RWPE1 (cell line): ENCODE results near the gene MED13L.
A peak's percentile ranks its signal among the peaks of the same experiment; 100 is the strongest.

Source experiments
- CTCF ChIA-PET: fragments of 350-600 bp; sonication (Branson Sonifier 250); formaldehyde crosslinking; extraction: SDS; loops from one replicate; lab custom pipeline; 2021; lab: Yijun Ruan, JAX
- POLR2A ChIA-PET: fragments of 400-600 bp; formaldehyde crosslinking; extraction: SDS; loops from one replicate; lab custom pipeline; 2020; ENCODE audit warnings: antibody characterized with exemption; ENCODE audit not compliant: low non-redundant PET; lab: Yijun Ruan, JAX
- DNase-seq: peaks from one replicate; pipeline ENCODE4 v3.0.0; 2012; ENCODE audit warnings: low spot score
- H3K27ac ChIP-seq: fragments of 450-650 bp; 2 replicates; pipeline ENCODE4 v1.5.1; 2017
- CTCF ChIP-seq: fragments of 450-650 bp; conservative IDR thresholded peaks from 2 replicates; pipeline ENCODE4 v1.5.1; 2017; ENCODE audit warnings: low read depth, mild to moderate bottlenecking

MED13L gene

GRCh38 chr12:116125084-116125483, 152.4 kb downstream of the MED13L start:
- POLR2A ChIA-PET: no interaction called here
- no peak overlapping the region for H3K27ac ChIP-seq
- no peak for DNase-seq
- CTCF ChIA-PET: interaction anchor here (1.9 kb wide), 1 partner anchor 16 kb away, joined by 7 read pairs; no protein-coding TSS in a partner anchor
- no peak for TF ChIP-seq CTCF

- CTCF ChIA-PET: interaction anchor here (1.1 to 1.9 kb wide), 2 partner anchors 18 to 29 kb away, joined by 3 to 7 read pairs; no protein-coding TSS in a partner anchor
Observed at GRCh38 chr12:116123451-116124258, 153.8 kb downstream of the MED13L start.

GRCh38 chr12:116122628-116123027, 154.9 kb downstream of the MED13L start:
- TF ChIP-seq CTCF: no peak
- ChIA-PET CTCF (interaction anchor here (1.1 kb wide), 1 partner anchor 28 kb away, joined by 3 read pairs; no protein-coding TSS in a partner anchor), POLR2A (no interaction called here)
- no peak for DNase-seq
- H3K27ac ChIP-seq: no peak overlapping the region

More at GRCh38 chr12:116123451-116124258, 153.8 kb downstream of the MED13L start:
- no peak for TF ChIP-seq CTCF
- DNase-seq: peak; percentile 45
- POLR2A ChIA-PET: no interaction called here
- no peak overlapping the region for H3K27ac ChIP-seq

GRCh38 chr12:116121453-116121871, 156.0 kb downstream of the MED13L start:
- H3K27ac ChIP-seq: no peak overlapping the region
- TF ChIP-seq CTCF: no peak
- CTCF ChIA-PET: no interaction called here
- POLR2A ChIA-PET: no interaction called here
- DNase-seq: no peak

GRCh38 chr12:116116650-116117424, 160.7 kb downstream of the MED13L start:
- no peak for DNase-seq
- ChIA-PET CTCF (interaction anchor here (0.6 kb wide), 1 partner anchor 12 kb away, joined by 3 read pairs; no protein-coding TSS in a partner anchor), POLR2A (no interaction called here)
- H3K27ac ChIP-seq: no peak overlapping the region
- TF ChIP-seq CTCF: no peak

DNA sequence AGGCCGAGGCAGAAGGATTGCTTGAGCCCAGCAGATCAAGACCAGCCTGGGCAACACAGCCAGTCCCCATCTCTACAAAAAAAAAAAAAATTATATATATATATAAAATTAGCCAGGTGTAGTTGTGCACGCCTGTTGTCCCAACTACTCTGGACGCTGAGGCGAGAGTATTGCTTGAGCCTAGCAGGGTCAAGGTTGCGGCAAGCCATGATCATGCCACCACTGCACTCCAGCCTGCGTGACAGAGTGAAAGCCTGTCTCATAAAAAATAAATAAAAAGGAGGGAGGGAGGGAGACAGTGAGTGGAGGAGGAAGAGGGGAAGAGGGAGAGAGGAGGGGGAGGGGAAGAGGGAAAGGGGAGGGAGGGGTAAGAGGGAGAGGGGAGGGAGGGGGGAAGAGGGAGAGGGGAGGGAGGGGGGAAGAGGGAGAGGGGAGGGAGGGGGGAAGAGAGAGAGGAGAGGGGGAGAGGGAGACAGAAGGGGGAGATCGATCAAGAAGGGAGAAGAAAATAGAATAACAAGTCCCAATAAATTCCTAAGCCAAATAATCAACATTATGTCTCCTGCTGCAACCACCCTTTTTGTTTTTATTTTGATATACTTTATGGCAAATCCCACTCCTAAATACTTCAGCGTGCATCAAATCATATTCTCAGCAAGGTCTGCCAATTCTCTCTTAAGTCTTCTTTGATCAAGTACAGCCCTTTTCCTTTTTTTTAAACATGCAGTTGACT, 163.9 kb downstream of the MED13L start:
- no peak for TF ChIP-seq CTCF
- ChIA-PET CTCF (no interaction called here), POLR2A (no interaction called here)
- no peak overlapping the region for H3K27ac ChIP-seq
- no peak for DNase-seq
